NCI-H748 (cell line): ENCODE measurements around the gene GTF2I.
"Not testable (repeated sequence)": the region's sequence is repeated elsewhere in the genome, so short reads cannot be mapped to it uniquely, and the experiment has no call there.

Experiments
- DNase-seq: peaks from one replicate; lab custom pipeline; 2025; ENCODE audit not compliant: unreplicated experiment; lab: John Stamatoyannopoulos, UW

GTF2I gene

GRCh38 chr7:74656441-74656836 is 1.1 kb upstream of the GTF2I start:
- peak; percentile 66 for DNase-seq

GRCh38 chr7:74656837-74657691 is 454 bp upstream of the GTF2I start:
- peak; percentile 98 for DNase-seq

- peak; percentile 97 for DNase-seq
Measured at GRCh38 chr7:74658178-74659004, 873 bp downstream of the GTF2I start.

- not testable (repeated sequence) for DNase-seq
Measured at GRCh38 chr7:74660202-74660601, 2.7 kb downstream of the GTF2I start.

GRCh38 chr7:74661836-74662794 is 4.6 kb downstream of the GTF2I start:
- DNase-seq: not testable (repeated sequence)

GRCh38 chr7:74665296-74665938 is 7.9 kb downstream of the GTF2I start:
- no peak for DNase-seq

- not testable (repeated sequence) for DNase-seq
Measured at GRCh38 chr7:74667013-74667412, 9.5 kb downstream of the GTF2I start.

- DNase-seq: not testable (repeated sequence)
Measured at GRCh38 chr7:74667520-74667919, 10.0 kb downstream of the GTF2I start.

GRCh38 chr7:74671602-74672001 is 14.1 kb downstream of the GTF2I start:
- no peak for DNase-seq

- DNase-seq: no peak
Measured at GRCh38 chr7:74672343-74672915, 14.9 kb downstream of the GTF2I start.

- no peak for DNase-seq
Measured at GRCh38 chr7:74674166-74674565, 16.6 kb downstream of the GTF2I start.

GRCh38 chr7:74682829-74683228 is 25.3 kb downstream of the GTF2I start:
- no peak for DNase-seq

GRCh38 chr7:74683799-74684198 is 26.3 kb downstream of the GTF2I start:
- no peak for DNase-seq

- no peak for DNase-seq
Measured at GRCh38 chr7:74684473-74684872, 27.0 kb downstream of the GTF2I start.

GRCh38 chr7:74684921-74685320 is 27.4 kb downstream of the GTF2I start:
- no peak for DNase-seq

GRCh38 chr7:74690474-74690873 is 33.0 kb downstream of the GTF2I start:
- no peak for DNase-seq

GRCh38 chr7:74704419-74704818 is 46.9 kb downstream of the GTF2I start:
- not testable (repeated sequence) for DNase-seq

- no peak for DNase-seq
Measured at GRCh38 chr7:74707238-74707637, 49.7 kb downstream of the GTF2I start.

GRCh38 chr7:74708569-74709275 is 51.2 kb downstream of the GTF2I start:
- DNase-seq: no peak
